T-cell (primary cell): ENCODE measurements around the gene EIF2S3. TPM values are rescaled to one million over a fixed set of nuclear protein-coding genes. Genes with fewer than 3 reads are reported as not detected.

ENCODE experiments used
- ATAC-seq, 4 experiments: fragments of 200-7000 bp in 3 of 4; fragments of 150-1000 bp in 1 of 4; cut with Tn5 transposase; replicated peaks in 1 of 4; 1 replicate in 3 of 4; 2 replicates in 1 of 4; pipeline ENCODE4 v1.10.0; 2021; ENCODE audit warnings: moderate library complexity in 3 of 4, mild to moderate bottlenecking in 2 of 4, moderate number of reproducible peaks in 1 of 4
- CTCF ChIA-PET, 2 donors: fragments of 300-600 bp; sonication (Branson Sonifier 250); formaldehyde crosslinking; loops; one replicate each; lab custom pipeline; 2022; ENCODE audit warnings: antibody characterized with exemption in 2 of 2; lab: Charles Lee
- POLR2A ChIA-PET, 2 donors: fragments of 300-600 bp; sonication (Branson Sonifier 250); formaldehyde crosslinking; loops; one replicate each; lab custom pipeline; 2022; ENCODE audit warnings: antibody characterized with exemption in 2 of 2; lab: Charles Lee
- DNase-seq, 35 experiments: peaks; one replicate each; pipeline versions ENCODE4 v3.0.0 to v3.0.0-alpha.2; 2013 to 2023
- H3K27ac ChIP-seq: one replicate; pipeline ENCODE4 v1.5.1; 2013; ENCODE audit warnings: low read length
- H3K27me3 ChIP-seq, 2 experiments: replicated peaks in 1 of 2; 1 replicate in 1 of 2; 2 replicates in 1 of 2; pipeline versions ENCODE4 v1.6.1 to v1.7.0; 2013; ENCODE audit warnings: low read length in 1 of 2, mixed read lengths in 1 of 2; ENCODE audit not compliant: control insufficient read depth in 2 of 2, insufficient read depth in 2 of 2; ENCODE audit errors: extremely low read depth in 1 of 2
- H3K36me3 ChIP-seq, 2 donors: 1 replicate in 1 of 2; 2 replicates in 1 of 2; pipeline versions ENCODE4 v1.6.1 to v1.7.0; 2013; ENCODE audit warnings: low read length in 1 of 2; ENCODE audit not compliant: control insufficient read depth in 2 of 2, insufficient read depth in 1 of 2; ENCODE audit errors: extremely low read depth in 1 of 2
- H3K4me1 ChIP-seq, 2 experiments: 1 replicate in 1 of 2; 2 replicates in 1 of 2; pipeline versions ENCODE4 v1.6.1 to v1.7.0; 2013; ENCODE audit warnings: low read length in 2 of 2, mixed read lengths in 1 of 2; ENCODE audit not compliant: insufficient read depth in 2 of 2, control insufficient read depth in 1 of 2; ENCODE audit errors: extremely low read depth in 1 of 2
- H3K4me3 ChIP-seq, 2 donors: 1 replicate in 1 of 2; 2 replicates in 1 of 2; pipeline versions ENCODE4 v1.5.1 to v1.7.0; 2013; ENCODE audit warnings: mild to moderate bottlenecking in 2 of 2, low read length in 1 of 2, moderate library complexity in 1 of 2; ENCODE audit not compliant: control insufficient read depth in 1 of 2; ENCODE audit errors: extremely low read depth in 1 of 2
- H3K9me3 ChIP-seq: 2 replicates; pipeline ENCODE4 v1.7.0; 2013
- H3K27ac Mint-ChIP-seq, 2 donors: one replicate each; pipeline ENCODE4 v1.8.0; 2020 to 2021; ENCODE audit warnings: mild to moderate bottlenecking in 2 of 2, mixed read lengths in 2 of 2
- H3K27me3 Mint-ChIP-seq, 2 donors: one replicate each; pipeline ENCODE4 v1.8.0; 2021 to 2022; ENCODE audit warnings: mixed read lengths in 2 of 2
- H3K36me3 Mint-ChIP-seq: one replicate; pipeline ENCODE4 v1.8.0; 2021; ENCODE audit warnings: mixed read lengths
- H3K4me1 Mint-ChIP-seq, 3 donors: one replicate each; pipeline ENCODE4 v1.8.0; 2020 to 2022; ENCODE audit warnings: mixed read lengths in 3 of 3, mild to moderate bottlenecking in 1 of 3
- H3K4me3 Mint-ChIP-seq, 3 donors: one replicate each; pipeline ENCODE4 v1.8.0; 2020 to 2022; ENCODE audit warnings: mild to moderate bottlenecking in 3 of 3, mixed read lengths in 3 of 3, moderate library complexity in 3 of 3
- H3K9me3 Mint-ChIP-seq, 3 donors: one replicate each; pipeline ENCODE4 v1.8.0; 2020 to 2022; ENCODE audit warnings: mixed read lengths in 3 of 3
- WGBS: methylation state at CpG from one replicate; pipeline ENCODE4 v1.1.5; 2013; ENCODE audit warnings: missing lambda C conversion rate; ENCODE audit not compliant: insufficient coverage; 5-methylcytosine and 5-hydroxymethylcytosine counted together
- total RNA-seq, 35 experiments: library from RNA in 6 of 35; stranded (reverse) in 6 of 35; fragments of 120-200 nt in 1 of 35; gene quantifications; one replicate each; pipeline versions ENCODE4 v1.2.1 to v1.2.4 and lab custom pipeline; 2013 to 2026

The EIF2S3 gene
- 100 to 1,000 TPM; 180 to 309 (median 196) TPM for total RNA-seq
- 220 TPM for total RNA-seq (2013)
- total RNA-seq (lab: John Stamatoyannopoulos, UW): 272 to 714 (median 412) reads per million in 29 experiments

DNA sequence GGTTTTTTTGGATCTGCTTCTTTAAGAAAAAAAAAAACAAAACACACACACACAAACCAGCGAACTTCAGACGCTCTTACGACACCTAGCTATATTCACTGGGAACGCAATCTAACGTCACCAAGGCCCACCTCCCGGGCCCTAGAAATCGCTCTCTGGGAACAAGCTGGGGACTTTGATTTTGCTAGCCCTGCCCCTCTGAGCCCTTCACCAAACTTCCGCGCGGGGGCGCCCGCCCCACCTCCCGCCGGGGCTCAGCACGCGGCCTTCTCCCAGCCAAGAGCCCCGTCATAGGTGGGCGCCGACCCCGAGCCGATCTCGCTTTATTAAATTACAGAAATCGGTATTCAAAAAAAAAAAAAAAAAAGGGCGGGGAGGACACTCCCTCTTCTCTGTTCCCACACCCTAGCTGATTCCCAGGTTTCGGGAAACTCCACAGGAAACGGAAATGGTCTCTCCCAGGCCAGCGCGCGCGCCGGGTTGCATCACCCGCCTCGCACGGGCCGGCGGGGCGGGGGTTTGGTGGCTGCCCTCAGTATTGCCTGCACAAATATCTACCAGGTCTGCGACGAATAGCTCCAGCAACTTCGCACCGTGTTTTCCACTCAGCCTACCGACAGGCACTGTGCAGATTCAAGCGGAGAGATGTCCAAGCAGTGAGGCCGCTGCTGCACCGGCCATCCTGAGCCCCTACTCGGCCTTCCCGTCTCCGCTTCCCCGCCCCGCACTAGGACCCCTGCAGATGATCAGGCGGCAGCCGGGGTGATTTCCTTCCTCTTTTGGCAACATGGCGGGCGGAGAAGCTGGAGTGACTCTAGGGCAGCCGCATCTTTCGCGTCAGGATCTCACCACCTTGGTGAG lies at the start of gene EIF2S3:
EIF2S3 (plus strand) TSS at position 775 of the 861 bp plus-strand sequence; CDS start at position 788, 13 bp downstream.
- peaks cover 0 to 7% of the 10 kb centered on the region in 2 donors for H3K36me3 ChIP-seq
- H3K4me1 ChIP-seq: peaks cover 2 to 3% of the 10 kb centered on the region in 2 experiments
- ATAC-seq (peak; percentile 86 to 88 (median 88)), DNase-seq (peak; percentile 74 to 93 (median 84))
- Mint-ChIP-seq H3K27me3 (no peaks in the 10 kb centered on the region), H3K4me3 (peak within 1 kb of the TSS in 1 of 3 donors; percentile 96), H3K4me1 (peaks cover 0 to 16% (median 12%) of the 10 kb centered on the region in 3 donors), H3K9me3 (no peaks in the 10 kb centered on the region), H3K27ac (peak within 1 kb of the TSS; percentile 99 to 100), H3K36me3 (no peaks in the 10 kb centered on the region)
- H3K27ac ChIP-seq: peak within 1 kb of the TSS; percentile 91
- peak within 1 kb of the TSS; percentile 85 to 88 for H3K4me3 ChIP-seq
- 0% methylated on average over 25 of the region's 57 CpGs for WGBS
- no peaks in the 10 kb centered on the region for H3K27me3 ChIP-seq
- ChIA-PET POLR2A (interaction anchor here (0.6 to 2.6 kb wide), 14 partner anchors 29 to 434 kb away, joined by 3 to 21 read pairs (median 4); partner anchors contain the start of genes APOO (in 1 of the 2), CXorf58 (in 1 of the 2), PRDX4 (in 1 of the 2) and SAT1 (in 1 of the 2)), CTCF (interaction anchor here (0.6 to 2.5 kb wide), 38 partner anchors 12 to 1129 kb away, joined by 3 to 41 read pairs (median 4); partner anchors contain the start of genes KLHL15 (in 2 of the 2), ACOT9 (in 1 of the 2), APOO (in 1 of the 2) and CXorf58 (in 1 of the 2))
- H3K9me3 ChIP-seq: no peaks in the 10 kb centered on the region

DNA sequence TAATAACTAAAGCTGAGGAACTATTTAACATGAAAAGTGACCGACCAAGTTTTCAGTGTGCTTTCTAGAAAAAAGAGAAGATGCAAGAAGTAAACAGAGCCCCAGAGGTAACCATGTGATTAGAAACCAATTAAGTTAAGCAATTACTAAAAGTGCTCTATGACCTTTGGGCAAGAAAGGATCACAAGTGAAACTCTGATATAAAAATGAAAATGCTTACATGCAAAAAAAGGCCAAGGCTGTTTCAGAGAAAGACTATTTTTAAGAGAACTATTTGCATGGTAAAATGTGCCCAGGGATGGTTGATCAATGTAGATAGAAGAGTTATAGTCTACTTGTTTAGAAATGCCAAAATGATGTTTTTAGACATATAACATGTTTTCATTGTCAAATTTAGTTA lies 49.7 kb upstream of the EIF2S3 start:
- CTCF ChIA-PET: no interaction called here
- no CpG with 5 or more reads among the region's 1 CpG for WGBS

DNA sequence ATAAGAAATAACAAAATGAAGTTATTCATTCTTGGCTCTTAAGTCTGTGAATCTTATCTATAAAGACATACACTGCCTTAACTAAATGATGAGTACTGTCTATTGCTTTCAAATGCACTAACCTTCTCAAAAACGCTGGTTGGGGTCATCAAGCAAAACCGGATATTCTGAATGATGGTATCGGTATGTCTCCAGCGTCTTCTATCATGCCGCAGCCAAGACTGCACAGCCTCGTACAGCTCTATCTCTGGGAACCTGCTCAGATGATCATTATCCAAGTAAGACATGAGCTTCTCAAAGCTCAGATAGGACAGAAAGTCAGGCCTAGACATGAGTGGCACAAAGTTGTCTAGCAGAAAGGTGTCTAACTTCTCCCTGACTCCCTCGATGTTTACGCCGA lies 48.9 kb upstream of the EIF2S3 start:
- peaks cover 0 to 12% of the 10 kb centered on the region in 2 donors for H3K36me3 ChIP-seq
- ATAC-seq: no peak
- no peak overlapping the region for H3K4me3 ChIP-seq
- ChIA-PET CTCF (interaction anchor here in 1 of 2 donors (0.8 kb wide), 1 partner anchor 49 kb away, joined by 7 read pairs; the partner anchor contains the start of gene EIF2S3), POLR2A (interaction anchor here in 1 of 2 donors (0.5 kb wide), 1 partner anchor 48 kb away, joined by 3 read pairs; no protein-coding TSS in a partner anchor)
- H3K4me1 ChIP-seq: no peaks in the 10 kb centered on the region
- 93% methylated on average over 5 of the region's 9 CpGs for WGBS
- no peaks in the 10 kb centered on the region for H3K27me3 ChIP-seq
- H3K27me3 Mint-ChIP-seq: peaks cover 0 to 19% of the 10 kb centered on the region in 2 donors
- H3K9me3 Mint-ChIP-seq: no peaks in the 10 kb centered on the region
- no peak for DNase-seq
- peaks cover 32% of the 10 kb centered on the region for H3K36me3 Mint-ChIP-seq
- peaks cover 16 to 27% (median 24%) of the 10 kb centered on the region in 3 donors for H3K4me1 Mint-ChIP-seq
- H3K9me3 ChIP-seq: no peaks in the 10 kb centered on the region
- H3K27ac ChIP-seq: no peak overlapping the region
- peak overlapping the region in 1 of 2 donors; percentile 3 for H3K27ac Mint-ChIP-seq
- no peak overlapping the region for H3K4me3 Mint-ChIP-seq

More for the DNA sequence above, 49.7 kb upstream of the EIF2S3 start:
- H3K36me3 ChIP-seq: peaks cover 0 to 12% of the 10 kb centered on the region in 2 donors
- no peak overlapping the region for H3K4me3 ChIP-seq
- H3K9me3 ChIP-seq: no peaks in the 10 kb centered on the region
- H3K4me1 ChIP-seq: no peaks in the 10 kb centered on the region
- ATAC-seq (no peak), DNase-seq (no peak)
- H3K27ac Mint-ChIP-seq: no peak overlapping the region
- POLR2A ChIA-PET: no interaction called here
- peaks cover 7 to 19% (median 16%) of the 10 kb centered on the region in 3 donors for H3K4me1 Mint-ChIP-seq
- peaks cover 26% of the 10 kb centered on the region for H3K36me3 Mint-ChIP-seq
- H3K4me3 Mint-ChIP-seq: no peak overlapping the region
- H3K27me3 Mint-ChIP-seq: peaks cover 0 to 13% of the 10 kb centered on the region in 2 donors
- no peak overlapping the region for H3K27ac ChIP-seq
- no peaks in the 10 kb centered on the region for H3K27me3 ChIP-seq
- H3K9me3 Mint-ChIP-seq: no peaks in the 10 kb centered on the region

DNA sequence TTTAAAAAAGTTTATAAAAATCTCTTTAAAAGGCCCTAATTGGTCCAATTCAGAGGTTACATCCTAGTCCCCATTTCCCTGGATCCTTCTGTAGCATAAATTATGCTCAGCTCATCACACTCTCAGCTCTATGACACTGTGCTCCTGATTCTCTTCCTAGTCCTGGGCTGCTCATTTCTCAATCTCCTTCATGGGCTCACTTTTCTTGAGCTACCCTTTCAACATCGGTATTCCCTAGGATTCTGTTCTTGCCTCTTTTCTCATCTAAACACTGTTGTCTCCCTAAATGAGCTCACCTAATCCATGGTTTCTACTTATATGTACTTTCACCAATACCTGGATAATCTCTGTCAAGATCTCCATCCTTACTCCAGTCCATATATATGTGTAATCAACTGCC lies 42.5 kb upstream of the EIF2S3 start:
- H3K9me3 ChIP-seq: no peaks in the 10 kb centered on the region
- Mint-ChIP-seq H3K27ac (no peak overlapping the region), H3K36me3 (peaks cover 23% of the 10 kb centered on the region), H3K9me3 (no peaks in the 10 kb centered on the region), H3K27me3 (peaks cover 0 to 19% of the 10 kb centered on the region in 2 donors), H3K4me3 (no peak overlapping the region), H3K4me1 (peaks cover 30 to 41% (median 36%) of the 10 kb centered on the region in 3 donors)
- no peak for DNase-seq
- WGBS: 88% methylated on average over 1 of the region's 1 CpG
- H3K4me3 ChIP-seq: no peak overlapping the region
- ChIA-PET CTCF (interaction anchor here (0.5 to 1.5 kb wide), 4 partner anchors 20 to 223 kb away, joined by 3 to 7 read pairs (median 4); partner anchors contain the start of gene EIF2S3 (in 1 of the 2)), POLR2A (interaction anchor here in 1 of 2 donors (0.6 kb wide), 2 partner anchors 24 to 346 kb away, joined by 3 to 6 read pairs; no protein-coding TSS in a partner anchor)
- no peak overlapping the region for H3K27ac ChIP-seq
- H3K36me3 ChIP-seq: peaks cover 0 to 2% of the 10 kb centered on the region in 2 donors
- H3K27me3 ChIP-seq: no peaks in the 10 kb centered on the region
- ATAC-seq: no peak
- peaks cover 4 to 13% of the 10 kb centered on the region in 2 experiments for H3K4me1 ChIP-seq

DNA sequence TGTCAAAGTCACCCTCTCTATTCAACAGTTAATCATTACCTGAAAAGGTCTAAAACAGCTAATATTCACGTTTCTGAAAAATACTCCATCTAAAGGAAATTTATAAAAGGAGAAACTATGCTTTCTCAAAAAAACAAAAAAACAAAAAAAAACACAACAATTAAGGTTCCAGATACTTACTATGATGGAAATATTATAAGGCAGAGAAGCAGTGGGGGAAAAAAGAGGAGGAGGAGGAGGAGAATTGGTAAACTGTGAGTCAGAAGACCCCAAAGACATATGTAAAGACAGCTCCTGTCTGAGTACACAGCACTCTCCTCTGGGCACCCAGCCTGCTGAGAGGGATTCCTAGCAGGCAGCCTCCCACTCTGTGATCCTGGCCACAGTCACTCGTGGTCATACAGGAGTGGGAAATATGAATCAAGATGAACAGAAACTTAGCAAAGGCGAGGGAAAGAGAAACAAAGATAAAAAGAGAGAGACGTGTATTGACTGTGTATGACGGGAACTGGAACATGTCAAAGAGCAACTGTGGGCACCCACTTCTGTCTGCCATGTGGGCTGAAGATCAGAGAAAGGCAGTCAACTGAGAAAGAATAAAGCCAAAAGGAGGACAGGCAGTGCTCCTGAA lies 40.3 kb upstream of the EIF2S3 start:
- DNase-seq (peak in 10 of 35 experiments; percentile 0 to 32 (median 6)), ATAC-seq (peak in 2 of 4 experiments; percentile 60 to 83)
- peaks cover 0 to 2% of the 10 kb centered on the region in 2 donors for H3K36me3 ChIP-seq
- H3K4me1 ChIP-seq: peaks cover 4 to 21% of the 10 kb centered on the region in 2 experiments
- H3K27me3 Mint-ChIP-seq: peaks cover 0 to 12% of the 10 kb centered on the region in 2 donors
- H3K27ac ChIP-seq: peak overlapping the region; percentile 18
- H3K4me3 Mint-ChIP-seq: peak overlapping the region in 2 of 3 donors; percentile 7 to 11
- no peaks in the 10 kb centered on the region for H3K27me3 ChIP-seq
- no CpG with 5 or more reads among the region's 5 CpGs for WGBS
- POLR2A ChIA-PET: interaction anchor here in 1 of 2 donors (0.7 kb wide), 1 partner anchor 18 kb away, joined by 5 read pairs; no protein-coding TSS in a partner anchor
- H3K4me1 Mint-ChIP-seq: peaks cover 32 to 37% (median 36%) of the 10 kb centered on the region in 3 donors
- CTCF ChIA-PET: interaction anchor here in 1 of 2 donors (0.6 to 0.8 kb wide), 3 partner anchors 11 to 40 kb away, joined by 3 read pairs; partner anchors contain the start of gene EIF2S3
- H3K36me3 Mint-ChIP-seq: peaks cover 17% of the 10 kb centered on the region
- H3K9me3 Mint-ChIP-seq: no peaks in the 10 kb centered on the region
- H3K4me3 ChIP-seq: no peak overlapping the region
- no peaks in the 10 kb centered on the region for H3K9me3 ChIP-seq
- H3K27ac Mint-ChIP-seq: peak overlapping the region; percentile 84 to 87
